ENCODE data around the gene FAHD1. TPM values are rescaled to one million over a fixed set of nuclear protein-coding genes. Genes with fewer than 3 reads are reported as not detected.

The FAHD1 gene
- total RNA-seq (10 to 100 TPM; 27.7 to 35.0 (median 29.3) TPM), polyA plus RNA-seq (100 to 1,000 TPM in 1 of 3 donors, 10 to 100 TPM in 2; 58.9 to 137 (median 62.5) TPM)

DNA sequence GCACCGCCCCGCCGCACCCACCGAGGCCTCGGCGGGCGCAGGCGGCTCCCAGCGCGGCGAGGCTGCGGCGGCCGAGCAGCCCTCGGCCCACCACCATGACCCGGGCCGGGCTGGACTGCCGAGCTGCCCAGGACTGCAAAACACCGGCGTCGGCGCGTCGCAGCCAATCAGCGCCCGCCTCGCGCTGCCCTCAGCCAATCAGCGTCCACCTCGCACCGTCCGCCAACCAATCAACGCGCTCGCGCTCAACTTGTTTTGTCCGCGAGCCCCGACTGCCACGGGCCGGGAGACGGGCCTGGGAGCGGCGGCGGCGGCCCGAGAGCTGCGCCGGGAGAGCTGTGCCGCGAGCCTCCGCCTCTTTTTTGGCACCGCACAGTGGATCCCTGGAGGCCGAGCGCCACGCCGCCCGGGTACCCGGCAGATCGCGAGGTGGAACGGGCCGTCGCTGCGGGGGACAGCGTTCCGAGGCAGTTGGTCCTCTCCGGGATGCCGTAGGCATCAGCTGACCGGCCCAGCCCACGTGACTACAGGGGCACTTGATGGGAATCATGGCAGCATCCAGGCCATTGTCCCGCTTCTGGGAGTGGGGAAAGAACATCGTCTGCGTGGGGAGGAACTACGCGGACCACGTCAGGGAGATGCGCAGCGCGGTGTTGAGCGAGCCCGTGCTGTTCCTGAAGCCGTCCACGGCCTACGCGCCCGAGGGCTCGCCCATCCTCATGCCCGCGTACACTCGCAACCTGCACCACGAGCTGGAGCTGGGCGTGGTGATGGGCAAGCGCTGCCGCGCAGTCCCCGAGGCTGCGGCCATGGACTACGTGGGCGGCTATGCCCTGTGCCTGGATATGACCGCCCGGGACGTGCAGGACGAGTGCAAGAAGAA is at the start of gene FAHD1, which contains the start of gene HAGH:
FAHD1 (plus strand) TSS at position 516 of the 883 bp plus-strand sequence; CDS start at position 549, 33 bp downstream.
HAGH (minus strand) TSS at position 135 of the 883 bp plus-strand sequence; CDS start at position 97, 38 bp downstream.
- peak; percentile 96 for DNase-seq
- H3K9me3 ChIP-seq, result no peaks in the 10 kb centered on the region
- 0% methylated on average over 104 of the region's 104 CpGs for WGBS, 2 donors
- no peak for TF ChIP-seq CTCF (IDR thresholded peaks at IDR 0.05)
- TF ChIP-seq POLR2A (IDR thresholded peaks at IDR 0.05), result peak in 1 of 2 donors; percentile 25
- peak; percentile 70 to 80 (median 72) for TF ChIP-seq POLR2AphosphoS5 (IDR thresholded peaks at IDR 0.05)
- TF ChIP-seq EP300 (IDR thresholded peaks at IDR 0.05), result no peak
- H3K36me3 ChIP-seq, result peaks cover 6 to 24% (median 8%) of the 10 kb centered on the region in 4 donors
- H3K4me3 ChIP-seq, result peak within 1 kb of the TSS; percentile 84 to 99 (median 84)
- peak within 1 kb of the TSS; percentile 88 to 94 (median 92) for H3K27ac ChIP-seq
- intact Hi-C loops (cut with DNase I), result loop anchor here (1.0 to 2.0 kb wide), 2 partner anchors 54 to 102 kb away; partner anchors contain the start of genes EME2 and MRPS34
- peaks cover 0 to 49% (median 45%) of the 10 kb centered on the region in 4 donors for H3K4me1 ChIP-seq
- no peaks in the 10 kb centered on the region for H3K27me3 ChIP-seq

DNA sequence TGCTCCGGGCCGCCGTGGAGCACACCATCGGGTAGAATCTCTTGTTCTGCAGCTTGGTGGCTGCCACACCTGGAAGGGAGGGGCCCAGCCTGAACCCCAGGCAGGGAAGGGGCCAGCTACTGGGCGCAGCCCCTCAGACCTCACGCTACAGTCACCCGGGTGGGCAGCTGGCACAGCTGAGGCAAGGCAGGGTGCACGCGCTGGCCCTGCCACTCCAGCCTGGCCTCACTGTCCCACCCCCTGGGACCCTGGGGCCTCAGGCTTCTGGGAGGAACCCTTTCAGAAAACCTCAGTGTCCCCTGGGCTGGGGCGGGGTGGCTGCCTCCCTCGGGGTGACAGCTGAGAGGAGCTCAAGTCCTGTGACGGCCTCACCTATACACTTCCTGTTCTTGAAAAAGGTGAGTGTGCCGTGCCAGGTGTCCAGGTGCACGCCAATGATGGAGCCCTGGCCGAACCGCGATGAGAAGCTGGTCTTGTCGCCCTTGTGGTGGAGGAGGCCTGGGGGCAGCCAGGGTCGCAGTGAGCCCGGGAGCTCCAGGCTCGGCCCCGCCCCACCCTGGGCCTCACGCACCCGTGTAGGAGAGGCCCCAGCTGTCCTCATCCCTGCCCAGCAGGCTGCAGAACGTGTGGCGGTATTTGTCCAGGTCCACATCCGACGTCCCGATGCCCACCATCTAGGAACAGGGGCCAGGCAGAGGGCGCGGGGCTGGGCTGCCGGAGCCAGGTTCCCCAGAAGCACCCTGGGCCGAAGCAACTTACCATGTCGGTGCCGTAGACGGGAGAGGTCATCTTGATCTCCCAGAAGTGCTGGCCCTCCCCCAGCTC is 49.4 kb upstream of the FAHD1 start:
- H3K27ac ChIP-seq, result no peak overlapping the region
- no peaks in the 10 kb centered on the region for H3K9me3 ChIP-seq
- peaks cover 0 to 64% (median 42%) of the 10 kb centered on the region in 4 donors for H3K36me3 ChIP-seq
- 76 to 87% methylated on average over 36 of the region's 36 CpGs for WGBS, 2 donors
- TF ChIP-seq CTCF (IDR thresholded peaks at IDR 0.05) (no peak), EP300 (IDR thresholded peaks at IDR 0.05) (no peak), POLR2AphosphoS5 (IDR thresholded peaks at IDR 0.05) (no peak), POLR2A (IDR thresholded peaks at IDR 0.05) (no peak)
- H3K27me3 ChIP-seq, result no peaks in the 10 kb centered on the region
- intact Hi-C loops (cut with DNase I), result loop anchor here (10.0 kb wide), 1 partner anchor 1093 kb away; the partner anchor contains the start of genes JMJD8 and STUB1
- no peak for DNase-seq
- peaks cover 0 to 45% (median 35%) of the 10 kb centered on the region in 4 donors for H3K4me1 ChIP-seq
- H3K4me3 ChIP-seq, result no peak overlapping the region

DNA sequence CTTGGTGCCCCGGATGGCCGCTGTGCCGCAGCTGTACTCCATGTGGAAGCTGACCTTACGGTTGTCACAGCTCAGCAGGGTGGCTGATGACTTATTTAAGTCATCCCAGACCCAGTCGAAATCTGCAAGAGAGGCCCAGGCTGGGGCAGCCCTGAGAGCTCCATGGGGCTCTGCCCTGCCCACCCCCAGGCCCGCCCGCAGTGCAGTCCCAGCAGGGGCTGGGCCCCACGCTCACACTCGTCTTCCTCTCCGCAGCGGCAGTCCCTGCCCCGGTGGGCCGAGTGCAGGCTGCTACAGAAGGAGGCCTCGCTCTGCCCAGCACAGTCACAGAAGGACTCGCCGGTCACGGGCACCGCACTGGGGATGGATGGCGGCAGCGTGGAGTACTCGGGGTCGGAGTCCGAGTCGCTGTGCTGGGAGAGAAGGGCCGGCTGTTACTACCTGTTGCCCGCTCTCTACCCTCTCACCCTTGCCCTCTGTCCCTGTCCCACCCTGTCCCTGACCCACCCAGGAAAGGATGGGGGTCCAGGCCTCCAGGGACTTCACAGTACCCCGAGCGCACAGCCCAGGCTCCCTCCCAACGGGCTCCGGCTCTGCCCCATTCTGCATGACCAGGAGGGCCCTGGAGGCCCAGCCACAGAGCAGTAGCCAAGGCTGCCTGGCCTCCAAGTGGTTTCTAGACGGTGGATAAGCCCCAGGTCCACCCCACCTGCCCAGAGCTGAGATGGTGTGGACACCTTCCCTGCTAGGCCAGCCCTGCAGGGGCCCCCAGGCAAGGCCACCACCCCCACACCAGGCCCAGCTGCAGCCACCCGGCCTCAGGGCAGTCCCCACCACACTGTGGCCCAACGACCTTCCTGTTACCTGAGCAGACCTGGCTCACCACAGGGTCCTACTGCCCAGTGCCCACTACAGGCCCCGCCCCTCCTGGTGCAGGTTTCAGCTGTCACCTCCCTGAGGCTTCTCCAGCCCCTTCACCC is 48.5 kb upstream of the FAHD1 start:
- no peak overlapping the region for H3K4me3 ChIP-seq
- no peaks in the 10 kb centered on the region for H3K27me3 ChIP-seq
- no peak overlapping the region for H3K27ac ChIP-seq
- WGBS, 2 donors, result 84 to 89% methylated on average over 34 of the region's 34 CpGs
- intact Hi-C loops (cut with DNase I), result loop anchor here (10.0 kb wide), 1 partner anchor 1094 kb away; the partner anchor contains the start of genes JMJD8 and STUB1
- no peaks in the 10 kb centered on the region for H3K9me3 ChIP-seq
- peaks cover 0 to 64% (median 42%) of the 10 kb centered on the region in 4 donors for H3K36me3 ChIP-seq
- TF ChIP-seq EP300 (IDR thresholded peaks at IDR 0.05) (no peak), POLR2A (IDR thresholded peaks at IDR 0.05) (no peak)
- peaks cover 0 to 46% (median 36%) of the 10 kb centered on the region in 4 donors for H3K4me1 ChIP-seq
- DNase-seq, result no peak

DNA sequence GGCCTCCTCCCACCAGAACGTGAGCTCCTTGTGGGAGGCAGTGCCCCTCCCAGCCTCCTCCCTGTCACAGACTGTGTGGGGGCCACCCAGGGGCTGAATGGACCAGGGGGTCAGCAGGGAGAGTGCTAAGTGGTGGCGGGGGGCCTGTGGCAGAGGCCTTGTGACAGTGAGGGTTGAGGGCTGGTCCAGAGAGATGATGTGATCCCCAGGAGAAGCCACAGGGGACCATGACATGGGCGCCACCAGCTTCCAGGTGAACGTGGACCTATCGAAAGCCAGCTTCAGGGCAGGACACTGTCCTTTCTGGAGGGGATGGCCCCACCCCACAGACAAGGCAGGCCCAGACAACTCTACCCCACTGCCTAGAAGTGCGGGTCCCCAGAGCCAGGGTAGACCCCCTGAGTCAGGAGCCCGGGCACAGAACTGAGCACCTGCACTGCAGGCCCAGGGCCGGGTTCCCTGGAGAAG is 47.7 kb upstream of the FAHD1 start:
- H3K4me3 ChIP-seq, result no peak overlapping the region
- H3K36me3 ChIP-seq, result peaks cover 0 to 64% (median 42%) of the 10 kb centered on the region in 4 donors
- H3K4me1 ChIP-seq, result peaks cover 0 to 46% (median 37%) of the 10 kb centered on the region in 4 donors
- intact Hi-C loops (cut with DNase I), result loop anchor here (10.0 kb wide), 1 partner anchor 1094 kb away; the partner anchor contains the start of genes JMJD8 and STUB1
- DNase-seq, result no peak
- WGBS, 2 donors, result 82 to 88% methylated on average over 8 of the region's 8 CpGs
- H3K27ac ChIP-seq, result no peak overlapping the region
- H3K27me3 ChIP-seq, result no peaks in the 10 kb centered on the region
- no peaks in the 10 kb centered on the region for H3K9me3 ChIP-seq
- TF ChIP-seq POLR2AphosphoS5 (IDR thresholded peaks at IDR 0.05) (no peak), CTCF (IDR thresholded peaks at IDR 0.05) (no peak), POLR2A (IDR thresholded peaks at IDR 0.05) (no peak), EP300 (IDR thresholded peaks at IDR 0.05) (no peak)
